Suprapubic skin (tissue), 4 donors: Measurements from ENCODE around the gene ENTPD1.

Experiments
- CTCF ChIP-seq, 2 donors: fragments of 200-600 bp in 1 of 2; fragments of 450-650 bp in 1 of 2; sonication (generic) in 1 of 2; IDR thresholded peaks; one replicate each; pipeline ENCODE4 v1.5.1; 2016 to 2019; ENCODE audit warnings: antibody characterized with exemption in 2 of 2, mild to moderate bottlenecking in 1 of 2, moderate library complexity in 1 of 2
- EP300 ChIP-seq: sonication (generic); formaldehyde crosslinking; IDR thresholded peaks from one replicate; pipeline ENCODE4 v1.6.1; 2017; ENCODE audit warnings: antibody characterized with exemption
- POLR2A ChIP-seq, 2 donors: fragments of 450-650 bp; IDR thresholded peaks; one replicate each; pipeline ENCODE4 v1.6.1; 2017; ENCODE audit warnings: antibody characterized with exemption in 2 of 2, mild to moderate bottlenecking in 2 of 2, moderate library complexity in 2 of 2
- POLR2AphosphoS5 ChIP-seq, 3 donors: sonication (generic); formaldehyde crosslinking; IDR thresholded peaks; one replicate each; pipeline ENCODE4 v1.6.1; 2017; ENCODE audit warnings: antibody characterized with exemption in 3 of 3

- TF ChIP-seq POLR2A (IDR thresholded peaks at IDR 0.05), result no peak
- no peak for TF ChIP-seq CTCF (IDR thresholded peaks at IDR 0.05)
- TF ChIP-seq POLR2AphosphoS5 (IDR thresholded peaks at IDR 0.05), result no peak
- TF ChIP-seq EP300, result no peak
Measured at GRCh38 chr10:95789902-95790301, 33.9 kb downstream of the ENTPD1 start.
